Uterus (tissue), 2 donors: Measurements from ENCODE around the gene COPZ2.

Experiments used
- CTCF ChIP-seq, 4 experiments: fragments of 200-600 bp in 2 of 4; fragments of 450-650 bp in 2 of 4; sonication (generic) in 2 of 4; IDR thresholded peaks; one replicate each; pipeline ENCODE4 v1.5.1; 2016 to 2019; ENCODE audit warnings: antibody characterized with exemption in 4 of 4, mild to moderate bottlenecking in 2 of 4, moderate library complexity in 1 of 4
- POLR2A ChIP-seq, 2 donors: fragments of 450-650 bp; IDR thresholded peaks; one replicate each; pipeline ENCODE4 v1.6.1; 2016; ENCODE audit warnings: antibody characterized with exemption in 2 of 2, mild to moderate bottlenecking in 1 of 2, moderate library complexity in 1 of 2

- no peak for TF ChIP-seq CTCF (IDR thresholded peaks at IDR 0.05)
- no peak for TF ChIP-seq POLR2A (IDR thresholded peaks at IDR 0.05)
Measured at GRCh38 chr17:48004983-48005382, 32.6 kb downstream of the COPZ2 start.
